ENCODE measurements around the gene RIPOR2.

DNA sequence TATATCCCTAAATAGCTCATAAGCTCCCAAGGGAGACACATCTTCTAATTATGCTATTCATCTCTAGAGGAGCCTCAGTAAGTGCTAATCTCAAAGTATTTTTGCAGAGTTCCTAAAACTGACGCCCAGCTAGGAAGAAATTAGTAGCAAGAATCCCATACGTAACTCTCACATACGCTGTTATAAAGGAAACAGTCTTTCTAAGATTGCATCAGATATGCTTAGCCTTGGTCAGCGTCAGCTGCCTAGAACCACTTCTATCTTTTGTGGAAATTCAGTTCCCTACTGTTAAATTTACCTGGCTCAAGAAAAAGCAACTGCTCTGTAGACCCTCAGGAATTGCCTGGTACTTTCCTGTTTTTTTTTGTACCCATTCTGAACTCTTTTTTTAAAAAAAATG is 13.6 kb downstream of the RIPOR2 start:
- TF ChIP-seq, protein P1, sequence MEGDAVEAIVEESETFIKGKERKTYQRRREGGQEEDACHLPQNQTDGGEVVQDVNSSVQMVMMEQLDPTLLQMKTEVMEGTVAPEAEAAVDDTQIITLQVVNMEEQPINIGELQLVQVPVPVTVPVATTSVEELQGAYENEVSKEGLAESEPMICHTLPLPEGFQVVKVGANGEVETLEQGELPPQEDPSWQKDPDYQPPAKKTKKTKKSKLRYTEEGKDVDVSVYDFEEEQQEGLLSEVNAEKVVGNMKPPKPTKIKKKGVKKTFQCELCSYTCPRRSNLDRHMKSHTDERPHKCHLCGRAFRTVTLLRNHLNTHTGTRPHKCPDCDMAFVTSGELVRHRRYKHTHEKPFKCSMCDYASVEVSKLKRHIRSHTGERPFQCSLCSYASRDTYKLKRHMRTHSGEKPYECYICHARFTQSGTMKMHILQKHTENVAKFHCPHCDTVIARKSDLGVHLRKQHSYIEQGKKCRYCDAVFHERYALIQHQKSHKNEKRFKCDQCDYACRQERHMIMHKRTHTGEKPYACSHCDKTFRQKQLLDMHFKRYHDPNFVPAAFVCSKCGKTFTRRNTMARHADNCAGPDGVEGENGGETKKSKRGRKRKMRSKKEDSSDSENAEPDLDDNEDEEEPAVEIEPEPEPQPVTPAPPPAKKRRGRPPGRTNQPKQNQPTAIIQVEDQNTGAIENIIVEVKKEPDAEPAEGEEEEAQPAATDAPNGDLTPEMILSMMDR (IDR thresholded peaks at IDR 0.05), result no peak
- TF ChIP-seq POLR2A (IDR thresholded peaks at IDR 0.05), result no peak
